CD4-positive, CD25-positive, alpha-beta regulatory T cell (primary cell): ENCODE results near the gene CHKB. TPM values are rescaled to one million over a fixed set of nuclear protein-coding genes. Genes with fewer than 3 reads are reported as not detected.

ENCODE experiments used
- ATAC-seq, 2 donors: fragments of 150-1000 bp; cut with Tn5 transposase; one replicate each; pipeline ENCODE4 v1.10.0; 2021; ENCODE audit warnings: low read depth in 2 of 2, moderate number of reproducible peaks in 2 of 2, moderate library complexity in 1 of 2
- DNase-seq, 3 donors: peaks; one replicate each; pipeline versions ENCODE4 v3.0.0 to v3.0.0-alpha.2; 2012 to 2022; ENCODE audit warnings: mixed read lengths in 1 of 3
- H3K27ac ChIP-seq: one replicate; pipeline ENCODE4 v1.7.0; 2013; ENCODE audit warnings: mild to moderate bottlenecking, low read length; ENCODE audit not compliant: insufficient read depth, poor library complexity, severe bottlenecking
- H3K27me3 ChIP-seq: one replicate; pipeline ENCODE4 v1.7.0; 2013; ENCODE audit warnings: low read length; ENCODE audit not compliant: control insufficient read depth, insufficient read depth
- H3K36me3 ChIP-seq: one replicate; pipeline ENCODE4 v1.7.0; 2013; ENCODE audit warnings: mild to moderate bottlenecking, low read length, moderate library complexity; ENCODE audit not compliant: control insufficient read depth, insufficient read depth
- H3K4me1 ChIP-seq: 2 replicates; pipeline ENCODE4 v1.7.0; 2013; ENCODE audit warnings: mild to moderate bottlenecking, low read length; ENCODE audit not compliant: insufficient read depth, control insufficient read depth, poor library complexity, severe bottlenecking
- H3K4me3 ChIP-seq: one replicate; pipeline ENCODE4 v1.7.0; 2013; ENCODE audit warnings: low read depth, mild to moderate bottlenecking, low read length, moderate library complexity
- H3K9me3 ChIP-seq, 2 experiments: 1 replicate in 1 of 2; 2 replicates in 1 of 2; pipeline ENCODE4 v1.7.0; 2013; ENCODE audit warnings: low read length in 2 of 2, mild to moderate bottlenecking in 1 of 2, moderate library complexity in 1 of 2; ENCODE audit not compliant: control insufficient read depth in 2 of 2
- H3K27ac Mint-ChIP-seq, 3 donors: one replicate each; pipeline ENCODE4 v1.8.0; 2020 to 2022; ENCODE audit warnings: mild to moderate bottlenecking in 3 of 3, mixed read lengths in 3 of 3, moderate library complexity in 2 of 3
- H3K27me3 Mint-ChIP-seq: one replicate; pipeline ENCODE4 v1.8.0; 2022; ENCODE audit warnings: mild to moderate bottlenecking, mixed read lengths
- H3K36me3 Mint-ChIP-seq: one replicate; pipeline ENCODE4 v1.8.0; 2020; ENCODE audit warnings: mixed read lengths
- H3K4me1 Mint-ChIP-seq, 4 donors: one replicate each; pipeline ENCODE4 v1.8.0; 2020 to 2022; ENCODE audit warnings: mixed read lengths in 4 of 4, mild to moderate bottlenecking in 1 of 4
- H3K4me3 Mint-ChIP-seq, 4 donors: one replicate each; pipeline ENCODE4 v1.8.0; 2020 to 2022; ENCODE audit warnings: mild to moderate bottlenecking in 4 of 4, mixed read lengths in 4 of 4, moderate library complexity in 3 of 4
- H3K9me3 Mint-ChIP-seq, 7 donors: one replicate each; pipeline ENCODE4 v1.8.0; 2020 to 2022; ENCODE audit warnings: mixed read lengths in 7 of 7, mild to moderate bottlenecking in 3 of 7, moderate library complexity in 2 of 7
- polyA plus RNA-seq, 4 donors: library from polyadenylated mRNA; unstranded; fragments of 300-500 nt; fragmentation: Illumina TruSeq; gene quantifications; one replicate each; pipeline ENCODE4 v1.2.3, GENCODE V29; 2021
- total RNA-seq: library from RNA; stranded (reverse); gene quantifications from one replicate; pipeline ENCODE4 v1.2.3, GENCODE V29; 2022

CHKB gene
- total and polyA plus RNA-seq, 5 donors from 2014 or later, result 39.8 to 162 (median 45.4) TPM

- Mint-ChIP-seq H3K4me3 (peak within 1 kb of the TSS; percentile 56 to 86 (median 80)), H3K9me3 (peaks cover 0 to 5% (median 1%) of the 10 kb centered on the region in 7 donors), H3K36me3 (peaks cover 11% of the 10 kb centered on the region), H3K27ac (no peak within 1 kb of the TSS), H3K4me1 (peaks cover 0 to 19% (median 6%) of the 10 kb centered on the region in 4 donors), H3K27me3 (peaks cover 55% of the 10 kb centered on the region)
- H3K27ac ChIP-seq, result no peak within 1 kb of the TSS
- DNase-seq (no peak), ATAC-seq (peak in 1 of 2 donors; percentile 40)
- H3K36me3 ChIP-seq, result no peaks in the 10 kb centered on the region
- H3K27me3 ChIP-seq, result peaks cover 14% of the 10 kb centered on the region
- peaks cover 9% of the 10 kb centered on the region for H3K4me1 ChIP-seq
- no peak within 1 kb of the TSS for H3K4me3 ChIP-seq
- H3K9me3 ChIP-seq, result no peaks in the 10 kb centered on the region
Measured at GRCh38 chr22:50600538-50600937, 17.9 kb upstream of the CHKB start, which contains the start of gene MAPK8IP2. MAPK8IP2 (plus strand) TSS chr22:50600793; CDS start chr22:50600819, 26 bp downstream.

GRCh38 chr22:50599816-50600455 lies 17.3 kb upstream of the CHKB start:
- peaks cover 0 to 5% (median 1%) of the 10 kb centered on the region in 7 donors for H3K9me3 Mint-ChIP-seq
- Histone ChIP-seq H3K36me3 (no peaks in the 10 kb centered on the region), H3K9me3 (no peaks in the 10 kb centered on the region), H3K27me3 (peaks cover 14% of the 10 kb centered on the region), H3K4me1 (peaks cover 9% of the 10 kb centered on the region), H3K4me3 (no peak overlapping the region), H3K27ac (no peak overlapping the region)
- peaks cover 55% of the 10 kb centered on the region for H3K27me3 Mint-ChIP-seq
- H3K4me3 Mint-ChIP-seq, result peak overlapping the region; percentile 54 to 69 (median 58)
- peaks cover 0 to 19% (median 7%) of the 10 kb centered on the region in 4 donors for H3K4me1 Mint-ChIP-seq
- no peak overlapping the region for H3K27ac Mint-ChIP-seq
- H3K36me3 Mint-ChIP-seq, result peaks cover 14% of the 10 kb centered on the region
- DNase-seq (peak; percentile 23 to 68 (median 35)), ATAC-seq (peak; percentile 22 to 72)

GRCh38 chr22:50597097-50597496 lies 14.4 kb upstream of the CHKB start:
- Mint-ChIP-seq H3K27ac (no peak overlapping the region), H3K4me3 (no peak overlapping the region), H3K4me1 (peaks cover 0 to 11% (median 5%) of the 10 kb centered on the region in 4 donors), H3K36me3 (peaks cover 18% of the 10 kb centered on the region), H3K27me3 (peaks cover 40% of the 10 kb centered on the region), H3K9me3 (peaks cover 0 to 5% (median 0%) of the 10 kb centered on the region in 7 donors)
- DNase-seq (no peak), ATAC-seq (no peak)
- H3K27ac ChIP-seq, result no peak overlapping the region
- H3K36me3 ChIP-seq, result no peaks in the 10 kb centered on the region
- H3K4me1 ChIP-seq, result peaks cover 9% of the 10 kb centered on the region
- no peaks in the 10 kb centered on the region for H3K9me3 ChIP-seq
- H3K4me3 ChIP-seq, result no peak overlapping the region
- H3K27me3 ChIP-seq, result peaks cover 7% of the 10 kb centered on the region

DNA sequence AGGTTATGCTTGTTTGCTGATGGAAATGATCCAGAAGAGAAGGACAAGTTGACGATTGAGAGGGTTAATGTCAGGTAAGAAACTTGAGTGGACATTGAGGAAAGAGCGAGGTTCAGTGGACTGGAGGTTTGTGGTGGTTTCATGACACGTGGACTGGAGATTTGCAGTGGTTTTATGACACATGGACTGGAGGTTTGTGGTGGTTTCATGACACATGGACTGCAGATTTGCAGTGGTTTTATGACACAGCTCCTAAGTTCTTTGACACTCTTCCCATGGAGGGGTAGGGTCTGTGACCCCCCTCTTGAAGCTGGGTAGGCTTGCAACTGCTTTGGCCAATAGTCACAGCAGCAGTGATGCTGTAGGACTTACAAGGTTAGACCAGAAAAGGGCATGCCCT lies 12.5 kb upstream of the CHKB start:
- Mint-ChIP-seq H3K4me3 (no peak overlapping the region), H3K27me3 (peaks cover 32% of the 10 kb centered on the region)
- DNase-seq, result no peak

DNA sequence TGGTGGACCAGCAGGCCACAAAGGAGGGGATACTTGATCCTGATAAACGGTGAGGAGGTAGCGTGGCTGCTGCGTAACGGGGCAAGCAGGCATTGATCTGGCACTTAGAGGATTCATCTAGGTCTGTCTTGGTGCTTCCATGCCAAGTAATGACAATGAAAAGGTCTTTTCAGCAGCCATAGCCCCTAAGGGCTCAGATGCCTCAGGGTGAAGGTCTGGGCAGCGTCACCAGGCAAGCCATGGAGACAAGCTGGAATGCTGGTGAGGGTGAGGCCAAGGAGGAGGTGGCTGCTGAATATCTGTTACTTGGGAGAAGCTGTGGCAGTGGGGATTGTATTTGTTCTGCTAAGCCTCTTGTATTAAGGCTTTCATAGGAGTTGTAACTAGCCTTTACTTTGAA lies 4.8 kb upstream of the CHKB start:
- peaks cover 8% of the 10 kb centered on the region for H3K4me1 ChIP-seq
- H3K9me3 Mint-ChIP-seq, result no peaks in the 10 kb centered on the region
- H3K27ac ChIP-seq, result no peak overlapping the region
- no peaks in the 10 kb centered on the region for H3K9me3 ChIP-seq
- H3K36me3 ChIP-seq, result no peaks in the 10 kb centered on the region
- no peaks in the 10 kb centered on the region for H3K27me3 Mint-ChIP-seq
- no peak for ATAC-seq
- peaks cover 2% of the 10 kb centered on the region for H3K36me3 Mint-ChIP-seq
- H3K27me3 ChIP-seq, result no peaks in the 10 kb centered on the region
- DNase-seq, result no peak
- H3K4me3 Mint-ChIP-seq, result no peak overlapping the region
- peaks cover 0 to 17% (median 10%) of the 10 kb centered on the region in 4 donors for H3K4me1 Mint-ChIP-seq
- no peak overlapping the region for H3K27ac Mint-ChIP-seq
- no peak overlapping the region for H3K4me3 ChIP-seq

More for the DNA sequence above, 12.5 kb upstream of the CHKB start:
- H3K4me1 ChIP-seq, result peaks cover 5% of the 10 kb centered on the region
- no peak for ATAC-seq
- peaks cover 0 to 5% (median 0%) of the 10 kb centered on the region in 7 donors for H3K9me3 Mint-ChIP-seq
- peaks cover 3% of the 10 kb centered on the region for H3K27me3 ChIP-seq
- no peak overlapping the region for H3K27ac ChIP-seq
- H3K4me3 ChIP-seq, result no peak overlapping the region
- H3K4me1 Mint-ChIP-seq, result peaks cover 0 to 4% (median under 1%) of the 10 kb centered on the region in 4 donors
- H3K36me3 ChIP-seq, result no peaks in the 10 kb centered on the region
- H3K9me3 ChIP-seq, result no peaks in the 10 kb centered on the region
- H3K36me3 Mint-ChIP-seq, result peaks cover 18% of the 10 kb centered on the region
- no peak overlapping the region for H3K27ac Mint-ChIP-seq

GRCh38 chr22:50586416-50586815 lies 3.8 kb upstream of the CHKB start:
- no peaks in the 10 kb centered on the region for H3K9me3 Mint-ChIP-seq
- no peaks in the 10 kb centered on the region for H3K27me3 Mint-ChIP-seq
- no peak overlapping the region for H3K27ac ChIP-seq
- no peaks in the 10 kb centered on the region for H3K9me3 ChIP-seq
- ATAC-seq, result no peak
- peaks cover 17% of the 10 kb centered on the region for H3K4me1 ChIP-seq
- H3K4me1 Mint-ChIP-seq, result peaks cover 0 to 23% (median 10%) of the 10 kb centered on the region in 4 donors
- H3K27ac Mint-ChIP-seq, result no peak overlapping the region
- H3K36me3 ChIP-seq, result no peaks in the 10 kb centered on the region
- no peaks in the 10 kb centered on the region for H3K27me3 ChIP-seq
- DNase-seq, result no peak
- H3K36me3 Mint-ChIP-seq, result no peaks in the 10 kb centered on the region
- no peak overlapping the region for H3K4me3 ChIP-seq
- H3K4me3 Mint-ChIP-seq, result no peak overlapping the region

- H3K27ac ChIP-seq, result no peak overlapping the region
- ATAC-seq (no peak), DNase-seq (no peak)
- H3K9me3 Mint-ChIP-seq, result no peaks in the 10 kb centered on the region
- no peaks in the 10 kb centered on the region for H3K36me3 Mint-ChIP-seq
- H3K4me1 ChIP-seq, result peaks cover 21% of the 10 kb centered on the region
- peaks cover 4% of the 10 kb centered on the region for H3K36me3 ChIP-seq
- H3K4me3 ChIP-seq, result no peak overlapping the region
- no peaks in the 10 kb centered on the region for H3K27me3 ChIP-seq
- H3K4me3 Mint-ChIP-seq, result no peak overlapping the region
- peaks cover 0 to 29% (median 10%) of the 10 kb centered on the region in 4 donors for H3K4me1 Mint-ChIP-seq
- no peaks in the 10 kb centered on the region for H3K27me3 Mint-ChIP-seq
- no peak overlapping the region for H3K27ac Mint-ChIP-seq
- H3K9me3 ChIP-seq, result no peaks in the 10 kb centered on the region
Measured at GRCh38 chr22:50585781-50586180, 3.1 kb upstream of the CHKB start.

DNA sequence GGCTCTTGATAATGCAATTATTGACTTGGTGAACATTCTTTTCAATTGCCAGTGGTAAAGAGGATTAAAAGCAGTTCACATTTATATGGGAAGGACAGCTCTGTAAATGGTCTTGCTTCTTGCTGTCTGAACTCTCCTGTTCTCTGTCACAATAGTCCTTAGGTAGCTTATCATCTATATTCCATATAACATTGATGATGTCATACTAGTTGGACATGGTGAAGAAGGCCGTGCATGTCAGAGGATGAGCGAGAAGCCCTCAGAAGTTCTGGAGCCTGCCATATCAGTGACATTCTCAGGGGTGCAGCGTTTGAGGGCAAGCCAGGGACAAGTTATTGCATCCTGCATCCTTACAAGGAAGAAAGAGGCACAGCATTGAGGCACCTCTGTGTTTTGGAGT lies 2.6 kb upstream of the CHKB start:
- Mint-ChIP-seq H3K27me3 (no peaks in the 10 kb centered on the region), H3K4me3 (peak overlapping the region in 2 of 4 donors; percentile 59 to 82), H3K9me3 (no peaks in the 10 kb centered on the region), H3K36me3 (no peaks in the 10 kb centered on the region), H3K4me1 (peaks cover 0 to 34% (median 13%) of the 10 kb centered on the region in 4 donors), H3K27ac (no peak overlapping the region)
- Histone ChIP-seq H3K27me3 (no peaks in the 10 kb centered on the region), H3K4me1 (peaks cover 21% of the 10 kb centered on the region), H3K27ac (no peak overlapping the region), H3K36me3 (peaks cover 7% of the 10 kb centered on the region), H3K4me3 (no peak overlapping the region), H3K9me3 (no peaks in the 10 kb centered on the region)
- ATAC-seq (no peak), DNase-seq (no peak)
